Measurements from ENCODE around the gene SNRPB2. TPM values are rescaled to one million over a fixed set of nuclear protein-coding genes. Genes with fewer than 3 reads are reported as not detected.

Gene SNRPB2
- total and polyA plus RNA-seq, 2 donors (not counting 3 experiments of a cell fraction or from before 2014, with no cell fraction given), result 43.7 to 76.0 TPM

DNA sequence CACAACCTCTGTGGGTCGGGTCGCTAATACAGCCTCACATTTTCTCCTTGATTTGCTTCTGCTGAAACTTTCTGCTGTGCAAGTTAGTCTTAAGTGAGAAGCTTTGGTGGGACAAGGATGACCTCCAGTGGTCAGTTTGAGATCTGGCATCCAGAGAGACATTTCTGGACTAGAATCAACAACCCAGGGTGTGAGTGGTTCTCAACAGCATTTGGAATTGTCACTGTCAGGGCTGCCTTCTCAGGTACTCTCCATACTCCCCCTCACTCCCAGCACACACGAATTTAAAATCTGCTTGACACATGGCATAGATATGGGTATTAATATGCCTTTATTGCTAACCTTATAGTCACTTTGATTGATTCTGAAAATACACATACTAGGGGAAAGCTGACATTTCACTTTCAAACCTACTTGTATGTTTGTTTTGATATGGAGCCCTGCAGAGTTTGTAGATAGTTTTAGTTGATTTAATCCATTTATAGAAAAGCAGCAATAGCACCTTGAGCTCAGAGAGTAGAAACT is 31.5 kb downstream of the SNRPB2 start:
- ChIA-PET CTCF (interaction anchor here (0.9 to 3.9 kb wide), 12 partner anchors 9 to 1523 kb away, joined by 3 to 38 read pairs (median 4); no protein-coding TSS in a partner anchor), POLR2A (no interaction called here)
- peak; percentile 65 for DNase-seq (ENCODE audit: low read depth, low spot score)
- peak; percentile 64 for FAIRE-seq
- Histone ChIP-seq H2AFZ (ENCODE audit: low read depth, low read length) (no peak overlapping the region), H3K4me1 (ENCODE audit: control insufficient read depth, extremely low read depth, insufficient read depth, low read length) (no peaks in the 10 kb centered on the region), H3K4me3 (replicated peaks in 1 of 3; ENCODE audit: insufficient read depth in 1 of 3, low read depth in 1 of 3, low read length in 3 of 3) (no peak overlapping the region), H3K9me3 (replicated peaks; ENCODE audit: control insufficient read depth, insufficient read depth, low read length) (no peaks in the 10 kb centered on the region), H3K9me1 (replicated peaks; ENCODE audit: control insufficient read depth, extremely low read depth, insufficient read depth, low read length) (no peaks in the 10 kb centered on the region), H3K9ac (replicated peaks; ENCODE audit: extremely low read depth, insufficient read depth, low read length) (no peak overlapping the region), H3K36me3 (ENCODE audit: control insufficient read depth in 2 of 2, extremely low read depth in 1 of 2, insufficient read depth in 2 of 2, low read length in 2 of 2) (no peaks in the 10 kb centered on the region), H3K27ac (ENCODE audit: insufficient read depth, low read depth, low read length) (no peak overlapping the region), H4K20me1 (replicated peaks; ENCODE audit: control insufficient read depth, extremely low read depth, insufficient read depth, low read length) (no peaks in the 10 kb centered on the region), H3K4me2 (ENCODE audit: insufficient read depth, low read length) (no peak overlapping the region), H3K27me3 (ENCODE audit: control insufficient read depth in 2 of 2, insufficient read depth in 2 of 2, low read length in 2 of 2) (no peaks in the 10 kb centered on the region), H3K79me2 (ENCODE audit: control insufficient read depth, insufficient read depth, low read length) (no peaks in the 10 kb centered on the region)
- TF ChIP-seq, protein P1, sequence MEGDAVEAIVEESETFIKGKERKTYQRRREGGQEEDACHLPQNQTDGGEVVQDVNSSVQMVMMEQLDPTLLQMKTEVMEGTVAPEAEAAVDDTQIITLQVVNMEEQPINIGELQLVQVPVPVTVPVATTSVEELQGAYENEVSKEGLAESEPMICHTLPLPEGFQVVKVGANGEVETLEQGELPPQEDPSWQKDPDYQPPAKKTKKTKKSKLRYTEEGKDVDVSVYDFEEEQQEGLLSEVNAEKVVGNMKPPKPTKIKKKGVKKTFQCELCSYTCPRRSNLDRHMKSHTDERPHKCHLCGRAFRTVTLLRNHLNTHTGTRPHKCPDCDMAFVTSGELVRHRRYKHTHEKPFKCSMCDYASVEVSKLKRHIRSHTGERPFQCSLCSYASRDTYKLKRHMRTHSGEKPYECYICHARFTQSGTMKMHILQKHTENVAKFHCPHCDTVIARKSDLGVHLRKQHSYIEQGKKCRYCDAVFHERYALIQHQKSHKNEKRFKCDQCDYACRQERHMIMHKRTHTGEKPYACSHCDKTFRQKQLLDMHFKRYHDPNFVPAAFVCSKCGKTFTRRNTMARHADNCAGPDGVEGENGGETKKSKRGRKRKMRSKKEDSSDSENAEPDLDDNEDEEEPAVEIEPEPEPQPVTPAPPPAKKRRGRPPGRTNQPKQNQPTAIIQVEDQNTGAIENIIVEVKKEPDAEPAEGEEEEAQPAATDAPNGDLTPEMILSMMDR (IDR thresholded peaks at IDR 0.05; ENCODE audit: extremely low read depth in 1 of 2, insufficient read depth in 1 of 2, low read depth in 1 of 2, low read length in 2 of 2), result peak; percentile 60 to 64
- TF ChIP-seq EZH2 (IDR thresholded peaks at IDR 0.05; ENCODE audit: borderline replicate concordance, low read depth, low read length, severe bottlenecking), result no peak
- dilution Hi-C loops (cut with MboI; ENCODE audit: extremely low pct_ligation_motif_present, low sequenced_read_pairs), result no loop called here
- intact Hi-C loops (cut with micrococcal nuclease), result loop anchor here (1.0 to 2.0 kb wide), 3 partner anchors 60 to 831 kb away; no protein-coding TSS in a partner anchor
- no TSS peak for BruUV-seq (replicated peaks)

DNA sequence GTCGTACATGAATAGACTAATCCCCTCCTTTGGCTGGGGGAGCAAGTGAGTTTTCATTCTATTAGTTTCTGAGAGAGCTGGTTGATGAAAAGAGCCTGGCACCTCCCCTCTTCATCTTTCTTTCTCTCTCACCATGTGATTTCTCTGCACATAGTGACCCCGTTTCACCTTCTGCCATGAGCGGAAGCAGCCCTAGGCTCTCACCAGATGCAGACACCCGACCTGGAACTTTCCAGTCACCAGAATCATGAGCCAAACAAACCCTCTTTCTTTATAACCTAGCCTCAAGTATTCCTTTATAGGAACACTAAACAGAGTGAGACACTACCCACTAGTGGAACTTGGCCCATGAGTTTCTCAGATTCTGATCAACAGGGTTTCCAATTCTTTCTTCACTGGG is 34.7 kb downstream of the SNRPB2 start:
- dilution Hi-C loops (cut with MboI; ENCODE audit: extremely low pct_ligation_motif_present, low sequenced_read_pairs), result no loop called here
- H3K9me1 ChIP-seq (replicated peaks; ENCODE audit: control insufficient read depth, extremely low read depth, insufficient read depth, low read length), result no peaks in the 10 kb centered on the region
- no peaks in the 10 kb centered on the region for H4K20me1 ChIP-seq (replicated peaks; ENCODE audit: control insufficient read depth, extremely low read depth, insufficient read depth, low read length)
- no peaks in the 10 kb centered on the region for H3K4me1 ChIP-seq (ENCODE audit: control insufficient read depth, extremely low read depth, insufficient read depth, low read length)
- H3K4me2 ChIP-seq (ENCODE audit: insufficient read depth, low read length), result no peak overlapping the region
- no peak overlapping the region for H3K27ac ChIP-seq (ENCODE audit: insufficient read depth, low read depth, low read length)
- H2AFZ ChIP-seq (ENCODE audit: low read depth, low read length), result no peak overlapping the region
- no peak for FAIRE-seq
- no peak overlapping the region for H3K4me3 ChIP-seq (replicated peaks in 1 of 3; ENCODE audit: insufficient read depth in 1 of 3, low read depth in 1 of 3, low read length in 3 of 3)
- no peaks in the 10 kb centered on the region for H3K9me3 ChIP-seq (replicated peaks; ENCODE audit: control insufficient read depth, insufficient read depth, low read length)
- no peaks in the 10 kb centered on the region for H3K79me2 ChIP-seq (ENCODE audit: control insufficient read depth, insufficient read depth, low read length)
- no TSS peak for BruUV-seq (replicated peaks)
- CTCF ChIA-PET, result interaction anchor here (0.8 kb wide), 1 partner anchor 40 kb away, joined by 4 read pairs; no protein-coding TSS in a partner anchor
- no peak for TF ChIP-seq POLR2A (IDR thresholded peaks at IDR 0.05; ENCODE audit: low read depth, low read length)
- TF ChIP-seq, protein P1 (IDR thresholded peaks at IDR 0.05; ENCODE audit: extremely low read depth in 1 of 2, insufficient read depth in 1 of 2, low read depth in 1 of 2, low read length in 2 of 2), result no peak
- no peak for TF ChIP-seq MYC (IDR thresholded peaks at IDR 0.05; ENCODE audit: low read depth, low read length)
- no peak for TF ChIP-seq JUN (IDR thresholded peaks at IDR 0.05; ENCODE audit: borderline replicate concordance, insufficient read depth, insufficient read length, low read depth)
- TF ChIP-seq, protein P2, sequence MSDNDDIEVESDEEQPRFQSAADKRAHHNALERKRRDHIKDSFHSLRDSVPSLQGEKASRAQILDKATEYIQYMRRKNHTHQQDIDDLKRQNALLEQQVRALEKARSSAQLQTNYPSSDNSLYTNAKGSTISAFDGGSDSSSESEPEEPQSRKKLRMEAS (IDR thresholded peaks at IDR 0.05; ENCODE audit: insufficient read depth, insufficient read length), result no peak
- no peak for TF ChIP-seq FOS (IDR thresholded peaks at IDR 0.05; ENCODE audit: borderline replicate concordance, insufficient read depth, low read length)
- TF ChIP-seq GATA2 (IDR thresholded peaks at IDR 0.05; ENCODE audit: insufficient read depth, insufficient read length, low read depth, low read length), result no peak
- no peak for TF ChIP-seq EZH2 (IDR thresholded peaks at IDR 0.05; ENCODE audit: borderline replicate concordance, low read depth, low read length, severe bottlenecking)
- peaks cover 0 to 2% of the 10 kb centered on the region in 2 experiments for H3K27me3 ChIP-seq (ENCODE audit: control insufficient read depth in 2 of 2, insufficient read depth in 2 of 2, low read length in 2 of 2)
- H3K9ac ChIP-seq (replicated peaks; ENCODE audit: extremely low read depth, insufficient read depth, low read length), result no peak overlapping the region
- intact Hi-C loops (cut with micrococcal nuclease), result no loop called here
- DNase-seq (ENCODE audit: low read depth, low spot score), result no peak
- POLR2A ChIA-PET, result no interaction called here
- H3K36me3 ChIP-seq (ENCODE audit: control insufficient read depth in 2 of 2, extremely low read depth in 1 of 2, insufficient read depth in 2 of 2, low read length in 2 of 2), result no peaks in the 10 kb centered on the region
